ENCODE measurements around the gene SLC2A9. TPM values are rescaled to one million over a fixed set of nuclear protein-coding genes. Genes with fewer than 3 reads are reported as not detected.

Gene SLC2A9
- total RNA-seq, 1 donor from 2014 or later: not detected

DNA sequence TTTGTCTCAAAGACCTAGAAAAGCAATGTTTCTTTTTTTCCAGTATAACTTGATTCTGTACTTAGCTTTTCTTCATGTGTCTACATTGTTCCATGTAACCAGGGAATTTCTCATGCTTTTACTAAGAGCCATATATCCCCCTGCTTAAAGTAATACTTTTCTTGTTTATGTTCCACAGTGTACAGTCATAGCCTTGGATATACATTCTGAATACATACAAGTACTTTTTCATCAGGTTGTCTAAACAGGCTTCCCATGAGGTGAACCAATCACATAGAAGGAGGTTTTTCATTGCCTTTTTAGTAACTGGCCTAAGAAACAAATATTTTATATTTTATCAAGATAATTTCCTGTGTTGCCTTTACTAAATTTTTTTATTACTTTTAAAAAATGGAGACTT lies 52.8 kb downstream of the SLC2A9 start:
- no peaks in the 10 kb centered on the region for H3K9me3 Mint-ChIP-seq (ENCODE audit: unreplicated experiment)
- TF ChIP-seq, protein P1, sequence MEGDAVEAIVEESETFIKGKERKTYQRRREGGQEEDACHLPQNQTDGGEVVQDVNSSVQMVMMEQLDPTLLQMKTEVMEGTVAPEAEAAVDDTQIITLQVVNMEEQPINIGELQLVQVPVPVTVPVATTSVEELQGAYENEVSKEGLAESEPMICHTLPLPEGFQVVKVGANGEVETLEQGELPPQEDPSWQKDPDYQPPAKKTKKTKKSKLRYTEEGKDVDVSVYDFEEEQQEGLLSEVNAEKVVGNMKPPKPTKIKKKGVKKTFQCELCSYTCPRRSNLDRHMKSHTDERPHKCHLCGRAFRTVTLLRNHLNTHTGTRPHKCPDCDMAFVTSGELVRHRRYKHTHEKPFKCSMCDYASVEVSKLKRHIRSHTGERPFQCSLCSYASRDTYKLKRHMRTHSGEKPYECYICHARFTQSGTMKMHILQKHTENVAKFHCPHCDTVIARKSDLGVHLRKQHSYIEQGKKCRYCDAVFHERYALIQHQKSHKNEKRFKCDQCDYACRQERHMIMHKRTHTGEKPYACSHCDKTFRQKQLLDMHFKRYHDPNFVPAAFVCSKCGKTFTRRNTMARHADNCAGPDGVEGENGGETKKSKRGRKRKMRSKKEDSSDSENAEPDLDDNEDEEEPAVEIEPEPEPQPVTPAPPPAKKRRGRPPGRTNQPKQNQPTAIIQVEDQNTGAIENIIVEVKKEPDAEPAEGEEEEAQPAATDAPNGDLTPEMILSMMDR (IDR thresholded peaks at IDR 0.05; ENCODE audit: partially characterized antibody, unreplicated experiment): no peak
- H3K4me3 Mint-ChIP-seq (ENCODE audit: unreplicated experiment): no peak overlapping the region
- DNase-seq: no peak
- no peaks in the 10 kb centered on the region for H3K4me1 Mint-ChIP-seq (ENCODE audit: low read depth, unreplicated experiment)
- no peak overlapping the region for H3K27ac Mint-ChIP-seq (ENCODE audit: unreplicated experiment)
- H3K36me3 Mint-ChIP-seq (ENCODE audit: unreplicated experiment): no peaks in the 10 kb centered on the region
- no peaks in the 10 kb centered on the region for H3K27me3 Mint-ChIP-seq (ENCODE audit: unreplicated experiment)

DNA sequence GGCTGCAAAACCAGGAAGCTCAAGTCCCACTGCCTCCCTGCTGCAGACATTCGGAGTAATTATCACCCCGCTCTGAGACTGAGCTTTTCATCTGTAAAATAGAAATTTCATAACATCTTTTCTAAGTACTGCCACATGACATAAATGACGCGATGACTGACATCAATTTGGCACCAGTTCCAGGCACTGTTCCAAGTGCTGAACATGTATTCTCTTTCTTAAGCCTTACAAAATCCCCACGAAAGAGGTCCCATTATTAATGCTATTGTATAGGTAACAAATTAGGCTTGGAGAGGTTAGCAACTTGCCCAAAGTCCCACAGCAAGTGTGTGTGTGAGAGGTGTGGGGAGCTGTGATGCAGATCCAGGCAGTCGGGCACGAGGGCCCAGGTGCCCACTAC lies 56.4 kb downstream of the SLC2A9 start:
- DNase-seq: no peak

DNA sequence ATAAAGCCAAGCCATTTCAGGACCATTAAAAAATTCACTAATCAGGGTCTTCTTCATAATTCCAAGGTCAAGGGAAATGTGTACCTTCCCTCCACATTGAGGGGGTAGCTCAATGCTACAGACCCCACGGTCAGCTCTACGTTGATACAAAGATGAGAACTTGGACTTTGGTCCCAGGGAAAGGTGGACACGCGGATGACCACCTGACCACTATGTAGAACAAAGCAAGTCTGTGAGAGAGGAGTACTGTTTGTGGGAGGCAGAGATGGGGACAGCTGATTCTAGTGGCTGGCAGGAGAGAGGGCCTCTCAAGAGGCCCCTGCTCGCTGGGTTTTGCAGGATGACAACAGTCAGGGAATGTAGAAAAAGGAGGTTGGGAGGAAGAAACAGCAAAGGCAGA lies 58.0 kb downstream of the SLC2A9 start:
- Mint-ChIP-seq H3K4me1 (ENCODE audit: low read depth, unreplicated experiment) (no peaks in the 10 kb centered on the region), H3K36me3 (ENCODE audit: unreplicated experiment) (no peaks in the 10 kb centered on the region), H3K9me3 (ENCODE audit: unreplicated experiment) (no peaks in the 10 kb centered on the region), H3K4me3 (ENCODE audit: unreplicated experiment) (no peak overlapping the region), H3K27ac (ENCODE audit: unreplicated experiment) (no peak overlapping the region), H3K27me3 (ENCODE audit: unreplicated experiment) (no peaks in the 10 kb centered on the region)
- DNase-seq: no peak
- TF ChIP-seq, protein P1 (IDR thresholded peaks at IDR 0.05; ENCODE audit: partially characterized antibody, unreplicated experiment): no peak

More for the DNA sequence above, 56.4 kb downstream of the SLC2A9 start:
- Mint-ChIP-seq H3K4me3 (ENCODE audit: unreplicated experiment) (no peak overlapping the region), H3K36me3 (ENCODE audit: unreplicated experiment) (no peaks in the 10 kb centered on the region), H3K9me3 (ENCODE audit: unreplicated experiment) (no peaks in the 10 kb centered on the region), H3K4me1 (ENCODE audit: low read depth, unreplicated experiment) (no peaks in the 10 kb centered on the region), H3K27ac (ENCODE audit: unreplicated experiment) (no peak overlapping the region), H3K27me3 (ENCODE audit: unreplicated experiment) (no peaks in the 10 kb centered on the region)
- TF ChIP-seq, protein P1 (IDR thresholded peaks at IDR 0.05; ENCODE audit: partially characterized antibody, unreplicated experiment): no peak

DNA sequence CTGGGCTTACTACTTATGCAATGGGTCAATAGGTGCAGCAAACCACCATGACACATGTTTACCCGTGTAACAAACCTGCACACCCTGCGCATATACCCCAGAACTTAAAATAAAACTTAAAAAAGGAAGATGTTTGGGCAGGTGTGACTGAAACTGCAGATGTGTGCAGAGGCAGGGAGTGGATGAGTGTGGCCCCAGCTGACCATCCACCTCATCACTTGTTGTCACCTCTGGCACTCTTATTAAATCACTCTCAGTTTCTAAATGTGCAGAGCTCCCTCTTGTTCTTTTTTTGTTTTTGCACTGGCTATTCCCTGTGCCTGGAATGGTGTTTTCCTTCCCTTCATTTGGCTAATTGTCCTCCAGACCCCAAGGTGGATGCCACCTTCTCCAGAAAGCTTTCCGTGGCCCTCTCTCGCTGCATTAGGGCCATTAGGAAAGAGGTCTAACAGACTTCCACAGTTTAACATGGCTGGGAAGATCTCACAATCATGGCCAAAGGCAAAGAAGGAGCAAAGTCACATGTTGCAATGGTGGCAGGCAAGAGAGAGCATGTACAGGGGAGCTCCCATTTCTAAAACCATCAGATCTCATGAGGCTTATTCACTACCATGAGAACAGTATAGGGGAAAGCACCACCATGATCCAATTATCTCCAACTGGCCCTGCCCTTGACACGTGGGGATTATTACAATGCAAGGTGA lies 58.5 kb downstream of the SLC2A9 start:
- H3K27me3 Mint-ChIP-seq (ENCODE audit: unreplicated experiment): no peaks in the 10 kb centered on the region
- H3K36me3 Mint-ChIP-seq (ENCODE audit: unreplicated experiment): no peaks in the 10 kb centered on the region
- H3K4me1 Mint-ChIP-seq (ENCODE audit: low read depth, unreplicated experiment): no peaks in the 10 kb centered on the region
- H3K9me3 Mint-ChIP-seq (ENCODE audit: unreplicated experiment): no peaks in the 10 kb centered on the region
- H3K27ac Mint-ChIP-seq (ENCODE audit: unreplicated experiment): no peak overlapping the region
- TF ChIP-seq, protein P1 (IDR thresholded peaks at IDR 0.05; ENCODE audit: partially characterized antibody, unreplicated experiment): no peak
- H3K4me3 Mint-ChIP-seq (ENCODE audit: unreplicated experiment): no peak overlapping the region
- DNase-seq: no peak

DNA sequence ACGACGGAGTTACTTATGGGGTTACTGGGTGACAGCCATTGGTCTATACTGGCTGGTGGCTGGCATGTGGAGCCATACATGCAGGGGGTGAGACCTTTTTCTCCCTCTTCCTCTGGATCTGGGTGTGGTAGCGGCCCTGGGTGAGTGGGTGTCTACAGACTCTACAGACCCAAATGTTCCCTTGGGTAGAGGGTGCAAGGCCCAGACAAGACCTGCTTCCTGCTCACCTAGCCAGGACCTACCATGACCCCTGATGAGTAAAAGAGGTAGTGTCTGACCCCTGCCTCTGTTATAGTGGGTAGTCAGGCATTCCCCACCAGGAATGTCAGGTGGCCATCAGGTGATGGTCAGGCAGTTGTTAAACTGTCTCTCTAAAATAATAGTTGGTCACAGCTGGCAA lies 66.8 kb downstream of the SLC2A9 start:
- DNase-seq: no peak

More for the DNA sequence above, 66.8 kb downstream of the SLC2A9 start:
- no peaks in the 10 kb centered on the region for H3K36me3 Mint-ChIP-seq (ENCODE audit: unreplicated experiment)
- TF ChIP-seq, protein P1 (IDR thresholded peaks at IDR 0.05; ENCODE audit: partially characterized antibody, unreplicated experiment): no peak
- H3K4me3 Mint-ChIP-seq (ENCODE audit: unreplicated experiment): no peak overlapping the region
- H3K27ac Mint-ChIP-seq (ENCODE audit: unreplicated experiment): no peak overlapping the region
- H3K4me1 Mint-ChIP-seq (ENCODE audit: low read depth, unreplicated experiment): no peaks in the 10 kb centered on the region
- no peaks in the 10 kb centered on the region for H3K27me3 Mint-ChIP-seq (ENCODE audit: unreplicated experiment)
- no peaks in the 10 kb centered on the region for H3K9me3 Mint-ChIP-seq (ENCODE audit: unreplicated experiment)

Data from glutamatergic neuron (in vitro differentiated cells).